GM18505 (cell line): ENCODE data around the gene EVI5.

Experiments used
- ATAC-seq: cut with Tn5 transposase; IDR thresholded peaks from one replicate; pipeline ENCODE4 v1.9.1; 2021; ENCODE audit not compliant: unreplicated experiment
- POLR2A ChIP-seq: IDR thresholded peaks from 4 replicates; pipeline ENCODE4 v1.6.1; 2011; ENCODE audit warnings: borderline replicate concordance; ENCODE audit not compliant: insufficient read depth, insufficient read length; ENCODE audit errors: extremely low read depth

EVI5 gene

DNA sequence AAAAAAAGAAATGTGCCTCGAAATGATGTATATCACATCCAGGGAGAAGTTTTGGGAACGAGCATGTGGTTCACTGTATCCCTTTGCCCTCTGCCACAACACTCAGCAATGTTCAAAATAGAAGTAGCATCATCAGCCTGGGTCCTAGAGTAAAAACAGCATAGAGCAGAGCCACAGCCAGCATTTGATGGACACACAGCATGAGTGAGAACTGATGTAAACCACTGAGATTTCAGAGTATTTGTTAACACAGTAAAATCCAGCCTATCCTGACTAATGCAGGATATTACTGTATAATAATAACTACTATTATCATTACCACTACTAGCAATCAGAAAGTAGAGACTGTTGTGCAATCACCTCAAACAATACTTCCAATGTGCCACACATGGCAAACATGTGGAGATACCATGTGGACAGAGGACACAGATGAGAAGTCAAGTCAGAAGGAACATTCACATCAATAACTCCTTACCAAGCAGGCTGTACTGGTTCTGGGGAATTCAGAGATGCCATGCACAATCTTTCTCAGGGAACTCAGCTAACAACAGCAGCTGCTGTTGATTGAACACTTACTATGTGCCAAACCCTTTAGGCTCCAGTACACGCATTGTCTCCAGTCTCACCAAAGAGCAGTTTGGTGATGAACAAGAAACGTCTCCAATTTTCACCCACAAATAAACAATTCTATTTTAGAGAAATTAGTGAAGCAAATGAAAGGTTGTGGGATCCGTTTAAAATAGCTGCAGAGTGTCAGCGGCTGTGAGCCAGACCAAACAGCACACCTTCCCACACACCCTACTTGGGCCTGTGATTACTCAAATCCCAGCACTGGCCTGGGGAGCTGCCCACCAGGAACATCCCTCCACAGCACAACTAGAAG lies 281.6 kb downstream of the EVI5 start:
- TF ChIP-seq POLR2A, result no peak
- peak; percentile 37 for ATAC-seq

GRCh38 chr1:92502247-92502646 lies 282.7 kb downstream of the EVI5 start:
- ATAC-seq, result peak; percentile 60
- no peak for TF ChIP-seq POLR2A

DNA sequence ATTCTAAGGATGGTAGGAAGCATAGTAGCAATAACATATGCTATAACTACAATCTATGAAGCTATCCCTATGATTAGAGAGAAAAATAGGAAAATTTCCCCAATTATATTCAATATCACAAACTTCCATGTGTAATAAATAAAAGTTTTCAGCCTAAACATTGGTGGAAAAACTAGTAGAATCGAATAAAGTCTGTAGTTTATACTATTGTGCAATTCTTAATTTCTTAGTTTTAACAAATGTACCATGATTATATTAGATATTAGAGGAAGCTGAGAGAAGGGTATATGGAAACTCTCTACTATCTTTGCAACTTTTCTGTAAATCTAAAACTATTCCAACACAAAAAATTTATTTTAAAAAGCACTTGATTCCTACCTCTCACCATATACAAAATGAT lies 284.4 kb downstream of the EVI5 start:
- no peak for ATAC-seq
- no peak for TF ChIP-seq POLR2A

- TF ChIP-seq POLR2A, result no peak
- no peak for ATAC-seq
Observed at GRCh38 chr1:92495392-92496063, 289.4 kb downstream of the EVI5 start.

GRCh38 chr1:92494485-92495141 lies 290.3 kb downstream of the EVI5 start:
- ATAC-seq, result no peak
- no peak for TF ChIP-seq POLR2A

DNA sequence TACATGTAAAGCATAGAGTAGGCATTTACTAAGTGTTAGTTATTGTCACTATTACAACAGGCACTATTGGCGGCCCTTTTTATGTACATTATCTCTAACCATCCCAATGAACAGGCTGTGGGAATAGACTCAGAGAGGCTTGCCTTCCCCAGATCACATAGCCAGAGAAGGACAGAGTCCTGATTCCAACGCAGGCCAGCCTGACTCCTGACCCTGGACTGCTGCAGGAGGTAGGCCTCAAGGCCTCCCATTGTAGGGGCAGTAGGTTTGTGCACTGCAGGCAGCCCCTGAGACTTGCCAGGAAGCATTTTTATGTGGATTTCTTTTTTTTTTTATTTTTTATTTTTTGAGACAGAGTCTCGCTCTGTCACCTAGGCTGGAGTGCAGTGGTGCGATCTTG lies 291.8 kb downstream of the EVI5 start:
- no peak for TF ChIP-seq POLR2A
- ATAC-seq, result no peak

- no peak for TF ChIP-seq POLR2A
- ATAC-seq, result no peak
Observed at GRCh38 chr1:92488832-92489231, 296.1 kb downstream of the EVI5 start.

DNA sequence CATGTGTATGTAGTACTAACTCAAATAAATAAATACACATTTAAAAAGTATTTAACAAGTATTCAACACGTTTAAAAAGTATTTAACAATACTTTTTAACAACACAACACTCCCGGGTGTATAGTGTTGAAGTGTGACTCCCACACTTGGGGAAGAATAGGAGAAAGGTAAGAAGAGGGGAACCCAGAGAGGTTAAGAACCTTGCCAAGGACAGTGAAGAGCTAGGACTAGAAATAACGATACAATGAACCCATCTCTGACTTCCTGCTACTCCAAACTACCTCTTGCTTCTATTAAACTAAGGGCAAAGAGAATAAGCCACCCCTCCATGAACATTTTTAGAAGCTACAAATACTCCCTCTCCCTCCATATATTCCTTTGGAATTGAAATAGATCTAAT lies 296.5 kb downstream of the EVI5 start:
- no peak for TF ChIP-seq POLR2A
- ATAC-seq, result no peak

GRCh38 chr1:92487078-92487605 lies 297.8 kb downstream of the EVI5 start:
- no peak for TF ChIP-seq POLR2A
- no peak for ATAC-seq

- peak; percentile 14 for ATAC-seq
- TF ChIP-seq POLR2A, result peak; percentile 61
Observed at GRCh38 chr1:92486251-92487077, 298.4 kb downstream of the EVI5 start, which contains the start of gene GFI1. Gene GFI1, minus strand, starts transcription at chr1:92486925. Its CDS starts 3,438 bp downstream, at chr1:92483487.

GRCh38 chr1:92485381-92486250 lies 299.3 kb downstream of the EVI5 start:
- TF ChIP-seq POLR2A, result peak; percentile 55
- peak; percentile 59 for ATAC-seq
